GM12873 (cell line): ENCODE measurements around the gene MAP2K3.

Source experiments
- TF ChIP-seq, protein P1 (sequence below): IDR thresholded peaks from 2 replicates; pipeline ENCODE4 v1.5.1; 2012; ENCODE audit warnings: low read depth, mild to moderate bottlenecking, moderate library complexity, low read length, control low read depth; ENCODE audit not compliant: insufficient read depth; ENCODE audit errors: missing control alignments

The MAP2K3 gene

DNA sequence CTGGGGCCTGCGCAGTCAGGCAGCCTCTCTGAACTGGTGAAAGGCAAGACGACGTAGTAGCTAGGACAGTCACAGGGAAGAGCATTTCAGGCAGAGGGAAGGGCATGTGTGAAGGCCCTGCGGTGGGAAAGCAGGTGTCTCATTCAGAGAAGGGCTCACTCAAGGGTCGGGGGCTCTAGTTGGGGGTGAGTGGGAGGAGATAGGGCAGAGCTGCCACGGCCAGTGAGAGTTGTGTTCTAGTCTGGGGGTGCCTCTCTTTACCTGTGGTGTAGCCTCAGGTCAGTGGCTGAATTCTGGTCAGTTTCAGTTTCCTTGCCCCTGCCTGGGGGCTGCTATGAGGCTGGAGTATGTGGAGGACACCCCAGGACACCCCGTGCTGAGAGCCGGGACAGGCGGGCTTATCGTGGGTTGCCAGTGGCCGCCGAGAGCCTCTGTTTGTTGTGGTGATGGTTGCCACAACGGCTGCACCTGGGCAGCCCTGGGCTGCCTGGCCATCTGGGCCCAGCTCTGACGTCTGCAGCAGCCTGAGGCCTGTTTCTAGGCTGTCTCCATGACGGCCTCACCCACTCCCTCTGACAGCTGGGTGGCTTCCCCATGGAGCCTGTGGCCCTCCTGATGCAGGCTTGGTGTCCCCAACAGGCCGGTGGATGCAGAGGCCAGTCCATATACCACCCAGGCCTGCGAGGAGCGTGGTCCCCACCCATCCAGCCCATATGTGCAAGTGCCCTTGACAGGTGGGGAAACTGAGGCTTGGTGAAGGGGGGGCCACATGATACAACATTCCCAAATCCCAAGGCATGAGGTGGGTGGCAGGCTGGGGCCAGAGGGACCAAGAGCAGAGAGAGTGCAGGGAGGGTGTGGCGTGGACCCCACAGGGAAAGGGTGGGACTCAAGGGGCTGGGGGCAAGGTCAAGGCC, 10.8 kb downstream of the MAP2K3 start:
- TF ChIP-seq, protein P1, sequence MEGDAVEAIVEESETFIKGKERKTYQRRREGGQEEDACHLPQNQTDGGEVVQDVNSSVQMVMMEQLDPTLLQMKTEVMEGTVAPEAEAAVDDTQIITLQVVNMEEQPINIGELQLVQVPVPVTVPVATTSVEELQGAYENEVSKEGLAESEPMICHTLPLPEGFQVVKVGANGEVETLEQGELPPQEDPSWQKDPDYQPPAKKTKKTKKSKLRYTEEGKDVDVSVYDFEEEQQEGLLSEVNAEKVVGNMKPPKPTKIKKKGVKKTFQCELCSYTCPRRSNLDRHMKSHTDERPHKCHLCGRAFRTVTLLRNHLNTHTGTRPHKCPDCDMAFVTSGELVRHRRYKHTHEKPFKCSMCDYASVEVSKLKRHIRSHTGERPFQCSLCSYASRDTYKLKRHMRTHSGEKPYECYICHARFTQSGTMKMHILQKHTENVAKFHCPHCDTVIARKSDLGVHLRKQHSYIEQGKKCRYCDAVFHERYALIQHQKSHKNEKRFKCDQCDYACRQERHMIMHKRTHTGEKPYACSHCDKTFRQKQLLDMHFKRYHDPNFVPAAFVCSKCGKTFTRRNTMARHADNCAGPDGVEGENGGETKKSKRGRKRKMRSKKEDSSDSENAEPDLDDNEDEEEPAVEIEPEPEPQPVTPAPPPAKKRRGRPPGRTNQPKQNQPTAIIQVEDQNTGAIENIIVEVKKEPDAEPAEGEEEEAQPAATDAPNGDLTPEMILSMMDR: no peak

- TF ChIP-seq, protein P1: no peak
These were observed 11.8 kb downstream of the MAP2K3 start for GRCh38 chr17:21296097-21297025.

DNA sequence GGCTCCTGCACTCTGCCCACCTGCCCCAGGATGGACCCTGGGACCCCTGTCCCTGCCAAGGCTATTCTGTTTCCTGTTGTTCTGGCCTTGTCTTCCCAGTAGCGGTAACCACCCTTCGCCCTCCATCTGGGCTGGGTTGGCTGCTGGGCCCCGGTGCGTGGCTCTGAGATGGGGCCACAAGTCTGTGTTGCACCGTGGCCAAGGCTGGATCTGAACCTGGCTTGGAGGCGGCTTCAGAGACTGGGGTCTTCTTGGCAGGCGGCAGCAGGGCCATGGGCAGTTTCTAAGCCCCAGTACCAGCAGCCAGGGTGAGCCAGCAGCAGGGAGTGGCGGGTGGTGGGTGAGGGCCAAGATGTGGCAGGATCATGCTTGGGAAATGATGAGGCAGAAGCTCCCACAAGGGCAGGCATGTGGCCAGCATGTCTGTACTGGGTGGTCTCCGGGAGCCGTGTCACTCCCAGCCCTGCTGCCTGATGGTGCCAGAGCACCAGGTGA, 12.6 kb downstream of the MAP2K3 start:
- TF ChIP-seq, protein P1: no peak

DNA sequence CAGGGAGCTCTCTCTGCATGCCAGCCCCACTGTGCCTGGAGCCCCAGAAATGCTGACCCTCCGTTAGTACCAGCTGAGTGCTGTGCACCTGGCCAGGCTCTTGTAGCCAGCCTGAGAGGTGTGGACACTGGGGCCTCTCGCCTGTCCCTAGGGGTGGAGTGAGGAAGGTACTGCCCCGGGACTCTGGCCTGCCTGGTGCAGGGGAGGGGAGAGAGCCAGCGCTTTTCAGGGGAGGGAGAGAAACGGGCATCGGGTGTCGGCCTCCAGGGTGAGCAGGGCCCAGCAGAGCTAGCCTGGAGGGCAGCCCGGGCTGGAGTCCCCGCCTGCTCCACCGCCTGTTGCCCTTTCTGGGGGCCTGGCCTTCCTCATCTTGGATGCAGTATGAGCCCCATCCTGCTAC, 13.1 kb downstream of the MAP2K3 start:
- TF ChIP-seq, protein P1: no peak

- TF ChIP-seq, protein P1: no peak
These were observed 13.8 kb downstream of the MAP2K3 start for GRCh38 chr17:21298056-21298982.

- TF ChIP-seq, protein P1: no peak
These were observed 14.5 kb downstream of the MAP2K3 start for GRCh38 chr17:21298983-21299519.
